Kidney (tissue), 14 donors: ENCODE results near the gene C1QTNF1. TPM values are rescaled to one million over a fixed set of nuclear protein-coding genes. Genes with fewer than 3 reads are reported as not detected.

ENCODE experiments used
- DNase-seq, 5 donors: peaks; one replicate each; pipeline ENCODE4 v3.0.0-alpha.2; 2013 to 2020
- FAIRE-seq: peaks from 2 replicates; lab custom pipeline; 2012; peaks lifted over from hg19 to GRCh38; lab: Jason Lieb, UNC
- H3K27ac ChIP-seq, 2 donors: one replicate each; pipeline ENCODE4 v1.7.0; 2013; ENCODE audit warnings: low read depth in 2 of 2, low read length in 2 of 2, inconsistent platforms in 1 of 2
- H3K27me3 ChIP-seq: one replicate; pipeline ENCODE4 v1.7.1; 2013; ENCODE audit warnings: low read length, inconsistent platforms; ENCODE audit not compliant: control insufficient read depth, insufficient read depth
- H3K36me3 ChIP-seq, 3 donors: one replicate each; pipeline versions ENCODE4 v1.7.0 to v1.7.1; 2013; ENCODE audit warnings: low read length in 3 of 3, control low read depth in 1 of 3, inconsistent platforms in 1 of 3; ENCODE audit not compliant: insufficient read depth in 3 of 3, control insufficient read depth in 2 of 3
- H3K4me1 ChIP-seq, 3 donors: one replicate each; pipeline versions ENCODE4 v1.7.0 to v1.7.1; 2013; ENCODE audit warnings: low read length in 3 of 3, inconsistent platforms in 1 of 3, low read depth in 1 of 3; ENCODE audit not compliant: control insufficient read depth in 2 of 3, insufficient read depth in 2 of 3
- H3K4me3 ChIP-seq, 3 donors: one replicate each; pipeline versions ENCODE4 v1.7.0 to v1.8.1; 2013; ENCODE audit warnings: low read length in 3 of 3, control low read depth in 1 of 3, inconsistent platforms in 1 of 3
- H3K9ac ChIP-seq, 3 donors: one replicate each; pipeline versions ENCODE4 v1.7.0 to v1.7.1; 2013; ENCODE audit warnings: low read length in 3 of 3, control low read depth in 1 of 3, inconsistent platforms in 1 of 3
- H3K9me3 ChIP-seq, 3 donors: one replicate each; pipeline versions ENCODE4 v1.7.0 to v1.7.1; 2013; ENCODE audit warnings: low read length in 3 of 3, control low read depth in 1 of 3, inconsistent platforms in 1 of 3; ENCODE audit not compliant: control insufficient read depth in 2 of 3, insufficient read depth in 1 of 3
- intact Hi-C: fragments of 100-400 bp; cut with DNase I; formaldehyde crosslinking; loops from one replicate; pipeline ENCODE4 v1.11.1; 2022
- polyA plus RNA-seq: library from polyadenylated mRNA; stranded (reverse); fragments of 350-450 nt; fragmentation: Illumina TruSeq; extraction: RNeasy Lipid Tissue Mini Kit (QIAGEN cat#74804); gene quantifications from one replicate; pipeline ENCODE4 v1.2.3, GENCODE V29; 2014; ENCODE audit warnings: low read depth, low replicate concordance; ENCODE audit not compliant: insufficient read depth
- total RNA-seq: library from RNA; stranded (reverse); fragmentation: NEBNext Ultra II Directional; extraction: Animal tissue kit (Norgen Biotek cat#: 25700); gene quantifications from one replicate; pipeline ENCODE4 v1.2.1, GENCODE V29; 2021
- TF ChIP-seq, protein P1 (sequence below): IDR thresholded peaks from 3 replicates; pipeline ENCODE4 v1.5.1; 2012; ENCODE audit warnings: mild to moderate bottlenecking, moderate library complexity, borderline replicate concordance; ENCODE audit not compliant: insufficient read depth; ENCODE audit errors: extremely low read depth
- donor health status: control.
- donor health status: control.
- donor health status: control.
- donor health status: control.
- donor health status: control.
- donor health status: DM: yes; HTN: yes; CAD: no.
- donor health status: Normal renal cell carcinoma (clear cell type).

The C1QTNF1 gene
- total and polyA plus RNA-seq, 2 donors from 2014 or later = 18.0 to 65.2 TPM

DNA sequence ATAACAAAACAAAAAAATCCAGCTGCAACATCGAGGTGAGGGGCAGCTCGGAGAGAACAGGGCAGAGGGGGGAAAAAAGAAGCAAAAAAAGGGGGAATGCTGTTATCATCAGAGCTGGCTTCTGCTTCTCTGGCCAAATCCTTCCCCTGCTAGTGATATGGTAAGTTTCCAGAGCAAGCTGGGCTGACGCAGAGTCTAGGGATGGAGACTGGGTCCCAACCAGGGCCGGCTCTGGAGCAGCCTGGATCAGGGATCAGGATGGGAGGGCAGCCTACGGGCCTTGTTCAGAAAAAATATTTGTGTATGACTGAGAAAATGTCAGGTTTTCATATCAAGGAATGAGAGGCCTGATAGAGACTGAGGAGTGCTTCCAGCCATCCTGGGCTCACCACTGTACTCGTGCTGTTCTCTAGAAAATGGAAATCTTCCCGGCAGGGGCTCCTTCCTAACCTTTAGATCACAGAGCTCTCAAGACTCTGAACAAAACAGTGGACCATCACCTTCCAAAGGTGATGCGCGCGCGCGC, 726 bp upstream of the C1QTNF1 start:
- TF ChIP-seq, protein P1, sequence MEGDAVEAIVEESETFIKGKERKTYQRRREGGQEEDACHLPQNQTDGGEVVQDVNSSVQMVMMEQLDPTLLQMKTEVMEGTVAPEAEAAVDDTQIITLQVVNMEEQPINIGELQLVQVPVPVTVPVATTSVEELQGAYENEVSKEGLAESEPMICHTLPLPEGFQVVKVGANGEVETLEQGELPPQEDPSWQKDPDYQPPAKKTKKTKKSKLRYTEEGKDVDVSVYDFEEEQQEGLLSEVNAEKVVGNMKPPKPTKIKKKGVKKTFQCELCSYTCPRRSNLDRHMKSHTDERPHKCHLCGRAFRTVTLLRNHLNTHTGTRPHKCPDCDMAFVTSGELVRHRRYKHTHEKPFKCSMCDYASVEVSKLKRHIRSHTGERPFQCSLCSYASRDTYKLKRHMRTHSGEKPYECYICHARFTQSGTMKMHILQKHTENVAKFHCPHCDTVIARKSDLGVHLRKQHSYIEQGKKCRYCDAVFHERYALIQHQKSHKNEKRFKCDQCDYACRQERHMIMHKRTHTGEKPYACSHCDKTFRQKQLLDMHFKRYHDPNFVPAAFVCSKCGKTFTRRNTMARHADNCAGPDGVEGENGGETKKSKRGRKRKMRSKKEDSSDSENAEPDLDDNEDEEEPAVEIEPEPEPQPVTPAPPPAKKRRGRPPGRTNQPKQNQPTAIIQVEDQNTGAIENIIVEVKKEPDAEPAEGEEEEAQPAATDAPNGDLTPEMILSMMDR = no peak
- Histone ChIP-seq H3K4me1 (peaks cover 0 to 46% (median 10%) of the 10 kb centered on the region in 3 donors), H3K27me3 (peaks cover 2% of the 10 kb centered on the region), H3K27ac (peak overlapping the region; percentile 59 to 84), H3K36me3 (no peaks in the 10 kb centered on the region), H3K9me3 (no peaks in the 10 kb centered on the region), H3K9ac (no peak overlapping the region), H3K4me3 (peak overlapping the region in 1 of 3 donors; percentile 58)
- FAIRE-seq (no peak), DNase-seq (peak in 1 of 5 donors; percentile 53)
- intact Hi-C loops = no loop called here

DNA sequence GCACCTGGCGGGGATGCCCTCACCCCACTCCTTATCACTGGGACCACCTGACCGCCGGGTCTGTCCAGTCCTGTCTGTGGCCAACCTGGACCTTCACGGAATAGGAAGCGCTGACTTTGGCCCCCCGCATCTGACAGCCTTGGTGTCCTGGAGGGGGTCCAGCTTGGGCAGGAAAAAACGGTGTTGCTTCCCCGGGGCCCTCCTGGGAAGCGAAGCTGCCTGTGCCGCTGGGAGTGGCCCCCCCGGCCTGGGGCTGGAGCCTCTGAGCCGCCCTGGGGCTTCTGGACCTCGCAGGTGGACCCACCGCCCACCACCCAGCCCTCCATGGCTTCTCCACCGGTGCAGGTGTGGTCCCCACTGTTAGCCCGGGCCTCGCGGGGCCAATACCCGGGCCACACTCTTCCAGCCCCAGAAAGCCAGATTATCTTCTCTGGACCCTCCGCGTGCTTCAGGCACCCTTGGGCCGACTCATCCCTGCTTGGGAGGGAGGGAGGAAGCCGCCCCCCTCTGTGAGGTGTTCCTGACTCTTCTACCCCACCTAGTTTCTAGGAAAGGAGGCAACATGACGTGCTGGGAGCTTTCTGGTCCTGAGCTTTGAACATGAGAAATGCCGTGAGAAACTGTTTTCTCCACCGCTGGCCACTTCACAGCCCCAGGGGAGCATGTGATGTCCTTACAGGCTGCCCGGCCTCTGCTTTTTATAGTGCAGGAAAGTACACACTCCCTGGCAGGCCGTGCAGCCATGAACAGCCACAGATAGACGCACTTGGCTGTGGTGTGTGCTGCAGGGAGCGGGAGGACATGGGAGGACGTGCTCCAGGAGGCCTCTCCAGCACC, 1.1 kb downstream of the C1QTNF1 start:
- FAIRE-seq = no peak
- TF ChIP-seq, protein P1 = no peak
- no peaks in the 10 kb centered on the region for H3K9me3 ChIP-seq
- no peak for DNase-seq
- peaks cover 0 to 48% (median 6%) of the 10 kb centered on the region in 3 donors for H3K4me1 ChIP-seq
- H3K27me3 ChIP-seq = peaks cover 2% of the 10 kb centered on the region
- peak overlapping the region in 2 of 3 donors; percentile 58 to 63 for H3K4me3 ChIP-seq
- H3K27ac ChIP-seq = peak overlapping the region in 1 of 2 donors; percentile 63
- H3K9ac ChIP-seq = peak overlapping the region in 2 of 3 donors; percentile 17 to 51
- intact Hi-C loops = no loop called here
- H3K36me3 ChIP-seq = no peaks in the 10 kb centered on the region

DNA sequence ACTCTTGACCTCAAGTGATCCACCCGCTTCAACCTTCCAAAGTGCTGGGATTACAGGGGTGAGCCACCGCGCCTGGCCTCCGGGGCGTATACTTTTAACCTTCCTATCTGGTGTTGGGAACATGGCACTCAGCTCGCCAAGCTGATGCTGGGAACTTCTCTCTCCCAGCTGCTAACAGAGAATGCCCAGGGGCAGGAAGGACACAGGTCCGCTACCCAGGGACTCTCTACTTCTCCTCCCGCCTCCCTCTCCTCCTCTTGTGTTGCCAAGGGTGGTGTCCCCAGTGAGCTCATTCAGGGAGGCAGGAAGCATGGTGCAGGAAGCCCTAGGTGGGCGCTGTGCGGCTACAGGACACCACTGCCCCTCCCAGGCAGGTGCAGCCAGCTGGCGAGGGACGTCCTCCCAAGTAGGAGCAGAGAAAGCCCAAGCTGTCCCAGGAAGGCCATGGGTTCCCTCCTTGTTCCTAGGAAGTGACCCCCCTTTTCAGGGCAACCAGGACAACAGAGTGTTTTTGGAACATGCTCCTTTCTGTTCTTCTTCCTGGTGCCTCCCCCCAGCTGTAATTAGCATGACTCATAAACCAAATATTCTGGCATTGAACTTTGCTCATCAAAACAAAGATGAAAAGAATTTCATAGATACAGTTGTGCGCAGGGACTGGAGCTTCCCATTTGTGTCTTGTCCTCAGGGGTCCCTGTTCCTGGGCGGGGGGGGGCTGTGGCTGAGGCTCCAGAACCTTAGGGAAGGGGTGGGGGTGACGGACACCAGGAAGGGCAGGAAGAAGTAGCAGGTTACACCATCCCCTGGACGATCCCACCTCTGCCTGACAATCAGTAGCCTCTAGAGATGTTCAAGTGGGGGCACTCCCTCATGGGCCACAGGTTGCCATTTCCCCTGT, 2.7 kb downstream of the C1QTNF1 start:
- intact Hi-C loops = no loop called here
- Histone ChIP-seq H3K27ac (peak overlapping the region; percentile 26 to 77), H3K4me1 (peaks cover 0 to 43% (median 6%) of the 10 kb centered on the region in 3 donors), H3K36me3 (no peaks in the 10 kb centered on the region), H3K9me3 (no peaks in the 10 kb centered on the region), H3K9ac (peak overlapping the region in 1 of 3 donors; percentile 21), H3K4me3 (no peak overlapping the region), H3K27me3 (peaks cover 2% of the 10 kb centered on the region)
- TF ChIP-seq, protein P1 = no peak
- FAIRE-seq (no peak), DNase-seq (peak in 1 of 5 donors; percentile 87)
